NCI-H226 (cell line): ENCODE data around the gene CNTN5.

Experiments
- DNase-seq: peaks from one replicate; pipeline ENCODE4 v3.0.0-alpha.2; 2015

Gene CNTN5

DNA sequence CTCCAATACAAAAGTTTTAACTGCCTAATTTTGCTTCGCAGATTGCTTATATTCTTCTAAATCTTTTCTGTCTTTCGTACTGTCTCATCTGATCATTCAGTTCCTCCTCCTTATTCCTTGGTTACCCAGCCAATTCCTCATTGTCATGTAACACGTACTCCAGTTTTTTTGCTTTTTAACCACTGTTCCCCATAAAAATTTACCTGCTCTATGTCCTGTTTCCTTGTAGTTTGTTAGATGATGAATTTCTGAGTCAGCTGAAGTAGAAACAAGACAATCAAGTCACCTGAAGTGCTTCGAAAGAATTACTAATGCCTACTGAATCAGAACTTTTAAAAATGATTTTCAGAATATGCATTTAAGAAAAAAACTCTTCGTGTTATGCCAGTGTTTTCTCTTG is 150.6 kb downstream of the CNTN5 start:
- DNase-seq, result no peak

DNA sequence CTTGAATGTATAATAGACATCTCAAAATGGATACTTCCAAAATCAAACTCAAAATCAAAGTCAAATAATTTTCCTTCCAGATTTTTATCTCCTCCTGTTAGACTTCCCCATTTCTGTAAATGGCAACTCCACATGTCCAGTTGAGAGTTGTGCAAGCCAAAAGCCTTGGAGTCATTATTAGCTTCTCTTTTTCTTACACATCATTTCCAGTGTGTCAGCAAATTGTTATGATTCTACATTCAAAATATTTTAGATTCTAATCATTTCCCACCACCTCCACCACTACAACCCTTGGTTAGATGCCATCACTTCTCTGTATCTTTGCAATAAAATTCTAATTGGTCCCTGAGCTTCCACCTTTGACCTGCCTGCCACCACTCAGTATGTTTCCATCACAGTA is 155.7 kb downstream of the CNTN5 start:
- no peak for DNase-seq

DNA sequence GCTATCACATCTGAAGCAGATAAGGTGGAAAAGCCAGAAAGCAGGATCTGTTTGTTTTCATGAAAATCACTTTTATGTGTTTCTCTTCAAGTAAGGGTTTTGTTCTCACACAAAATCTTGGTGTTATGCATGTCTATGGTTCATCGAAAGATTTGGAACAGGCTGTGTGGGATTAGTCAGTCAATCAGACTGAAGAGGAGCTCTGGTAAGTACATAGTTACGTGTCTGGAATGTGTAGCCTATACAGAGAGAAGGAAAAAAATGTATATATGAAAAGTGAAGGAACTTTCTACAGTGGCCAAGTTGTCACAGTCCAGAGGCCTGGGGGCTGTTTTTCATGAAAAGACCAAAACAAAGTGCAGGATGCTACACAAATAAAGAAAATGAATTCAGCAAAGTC is 156.7 kb downstream of the CNTN5 start:
- no peak for DNase-seq

DNA sequence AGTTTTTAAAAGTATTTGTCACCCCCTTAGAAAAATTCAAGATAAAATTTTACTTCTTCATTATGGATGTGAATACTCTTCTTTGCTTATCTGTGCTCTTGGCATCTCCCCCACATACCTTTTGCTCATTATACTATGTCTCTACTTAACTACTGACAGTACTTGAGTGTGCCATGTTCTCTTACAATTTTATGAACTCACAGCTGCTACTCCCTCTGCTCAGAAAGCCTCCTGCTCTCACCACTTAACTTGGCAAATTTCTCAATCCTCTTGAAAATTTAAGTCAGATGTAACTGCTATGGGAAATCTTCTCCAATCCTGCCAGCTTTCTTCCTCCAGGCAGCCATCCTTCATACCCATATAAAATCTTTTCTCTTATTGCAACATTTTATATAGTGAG is 163.4 kb downstream of the CNTN5 start:
- peak; percentile 58 for DNase-seq

DNA sequence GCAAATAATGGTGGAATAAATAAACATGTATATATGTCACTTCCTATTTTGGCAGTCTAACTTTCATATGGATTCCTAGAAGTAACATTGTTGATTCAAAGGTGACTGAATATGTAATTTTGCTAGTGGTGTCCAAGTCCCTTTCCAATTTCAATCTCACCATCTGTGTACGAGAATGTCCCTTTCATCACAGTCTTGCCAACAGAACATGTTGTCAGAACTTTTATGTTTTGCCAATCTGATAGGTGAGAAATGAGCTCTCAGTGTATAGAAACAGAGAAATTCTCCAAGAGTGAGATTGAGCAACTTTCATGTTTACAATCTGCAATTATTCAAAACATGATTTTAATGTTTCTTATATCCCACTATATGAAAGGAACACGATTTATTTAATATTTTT is 167.5 kb downstream of the CNTN5 start:
- no peak for DNase-seq

DNA sequence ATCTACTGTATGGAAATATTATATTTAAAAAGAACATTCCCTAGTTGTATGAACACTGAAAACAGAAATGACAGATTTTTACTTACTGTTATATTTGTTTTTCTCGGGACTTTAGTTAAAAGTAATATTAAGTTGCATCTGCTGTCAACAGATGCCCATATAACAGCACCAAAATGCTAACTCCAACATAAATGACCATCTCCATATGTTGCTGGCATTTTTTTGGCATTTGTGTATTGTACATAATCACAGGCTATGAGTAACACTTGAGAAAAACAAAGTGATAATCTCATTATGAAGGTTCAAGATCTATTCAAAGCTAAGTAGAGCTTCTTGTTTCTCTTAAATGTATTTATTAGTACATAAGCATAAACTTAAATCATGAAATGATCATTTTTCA is 172.0 kb downstream of the CNTN5 start:
- DNase-seq, result no peak

DNA sequence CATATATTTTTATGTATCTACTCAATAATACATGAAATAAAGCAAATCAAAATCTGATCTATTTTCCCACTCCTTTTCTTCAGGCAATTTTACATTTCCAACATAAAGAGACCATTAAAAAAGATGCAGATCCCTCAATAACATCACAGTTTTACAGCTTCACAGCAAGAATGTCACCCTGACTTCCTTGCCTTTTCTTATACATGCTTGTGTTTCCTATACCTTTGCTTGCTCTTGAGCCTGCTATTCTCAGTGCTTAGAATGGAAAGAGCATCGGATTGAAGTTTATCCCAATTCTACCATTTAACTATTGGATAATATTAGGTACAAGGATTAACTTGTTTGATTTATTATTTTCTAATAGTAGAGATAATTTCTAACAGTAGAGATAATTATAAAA is 176.7 kb downstream of the CNTN5 start:
- no peak for DNase-seq

DNA sequence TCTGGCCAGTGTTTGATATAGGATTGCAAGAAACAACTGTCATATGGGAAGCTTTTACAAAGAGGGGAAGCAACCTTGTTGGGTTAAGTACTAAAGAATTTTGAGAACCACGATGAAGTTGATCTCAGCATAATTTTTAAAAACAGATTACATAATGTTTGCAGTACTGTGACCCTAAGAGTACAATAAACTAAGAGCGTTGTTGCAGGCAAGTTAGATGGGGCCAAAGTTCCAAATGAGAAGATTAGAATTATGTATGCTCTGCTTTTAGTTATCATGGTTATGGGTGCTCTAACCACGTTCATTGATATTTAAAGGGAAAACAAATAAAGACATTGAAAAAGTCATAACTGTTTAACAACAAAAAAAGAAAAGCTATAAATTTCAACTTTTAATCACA is 177.5 kb downstream of the CNTN5 start:
- no peak for DNase-seq

DNA sequence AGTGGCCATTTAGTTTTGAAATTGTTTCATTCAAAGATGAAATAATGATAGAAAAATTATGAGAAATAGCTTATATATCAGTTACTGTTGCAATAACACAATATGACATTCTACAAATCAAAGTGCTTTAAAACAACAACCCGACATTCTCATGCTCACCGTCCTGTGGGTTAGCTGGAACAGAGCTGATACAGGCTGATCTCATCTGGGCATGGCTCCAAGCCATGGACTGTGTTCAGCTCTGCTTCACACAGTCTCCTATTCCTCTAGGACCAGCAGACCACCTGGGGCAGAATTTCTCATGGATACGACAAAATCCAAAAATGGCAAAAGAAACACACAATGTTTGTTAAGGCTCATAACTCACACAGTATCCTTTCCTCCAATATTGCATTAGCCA is 178.6 kb downstream of the CNTN5 start:
- no peak for DNase-seq

DNA sequence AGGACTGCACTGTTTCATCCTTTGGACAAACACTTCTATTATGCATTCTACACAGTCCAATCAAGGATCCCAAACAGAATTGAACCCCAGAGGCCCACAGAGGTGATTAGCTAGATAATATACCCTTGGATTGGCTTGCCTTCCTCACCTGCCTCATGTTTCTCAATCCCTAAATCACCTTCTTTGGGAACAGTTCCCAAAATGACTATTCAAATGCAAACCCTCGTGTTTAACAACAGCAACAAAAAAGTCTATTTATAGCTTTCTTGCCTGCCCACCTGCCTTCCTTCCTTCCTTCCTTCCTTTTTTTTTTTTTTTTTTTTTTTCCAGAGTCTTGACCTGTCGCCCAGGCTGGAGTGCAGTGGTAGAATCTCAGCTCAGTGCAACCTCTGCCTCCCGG is 180.0 kb downstream of the CNTN5 start:
- no peak for DNase-seq

DNA sequence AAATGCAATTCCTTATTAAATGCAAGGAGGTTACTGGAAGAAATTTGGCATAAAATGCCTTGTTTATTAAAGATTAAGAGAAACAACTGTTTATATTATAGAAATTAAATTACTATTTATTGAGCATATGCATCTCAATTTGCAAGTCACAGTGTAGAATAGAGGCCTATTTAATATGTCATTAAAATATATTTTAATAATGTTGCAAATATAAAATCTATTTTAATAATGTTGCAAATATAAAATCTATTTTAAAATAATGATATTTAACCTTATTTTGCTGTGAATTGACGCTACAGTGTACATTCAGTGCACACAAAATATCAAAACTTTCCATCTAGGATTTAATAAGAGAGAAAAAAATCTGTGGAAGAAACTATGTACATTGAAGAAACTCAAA is 188.1 kb downstream of the CNTN5 start:
- DNase-seq, result no peak

DNA sequence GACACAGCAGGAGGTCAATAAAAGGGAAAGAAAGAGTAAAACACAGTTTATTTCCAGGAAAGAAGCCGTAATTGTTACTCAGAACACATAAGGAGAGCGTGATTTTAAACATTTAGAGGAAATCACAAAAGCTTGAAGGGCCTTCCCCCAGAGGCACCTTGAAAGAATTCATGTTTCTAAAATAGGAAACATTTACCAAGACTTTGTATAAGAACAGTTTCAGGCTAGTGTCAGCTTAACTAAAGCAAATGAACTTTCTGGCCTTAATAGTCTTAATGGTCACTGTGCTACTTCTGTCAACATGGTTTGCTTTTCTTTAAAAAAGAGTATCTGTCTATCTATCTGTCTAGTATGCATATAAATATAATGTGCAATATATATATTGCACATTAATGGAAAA is 208.8 kb downstream of the CNTN5 start:
- DNase-seq, result no peak

DNA sequence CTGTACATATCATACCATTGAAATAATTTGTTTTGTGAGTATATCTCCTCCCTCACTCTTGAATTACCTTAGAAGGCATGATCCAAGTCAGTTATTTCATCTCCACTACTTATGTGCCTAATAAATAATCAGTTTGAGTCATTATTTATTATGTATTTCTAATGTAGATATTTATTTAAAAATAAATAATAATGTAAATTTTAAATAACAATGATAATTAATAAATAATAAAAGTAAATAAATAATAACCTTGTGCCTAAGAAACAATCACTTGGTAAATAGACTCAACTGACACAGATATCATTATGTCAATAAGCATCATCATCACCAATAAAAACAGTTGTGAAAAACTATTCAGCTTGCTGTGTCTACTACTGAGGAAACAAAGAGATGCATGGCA is 213.8 kb downstream of the CNTN5 start:
- no peak for DNase-seq

DNA sequence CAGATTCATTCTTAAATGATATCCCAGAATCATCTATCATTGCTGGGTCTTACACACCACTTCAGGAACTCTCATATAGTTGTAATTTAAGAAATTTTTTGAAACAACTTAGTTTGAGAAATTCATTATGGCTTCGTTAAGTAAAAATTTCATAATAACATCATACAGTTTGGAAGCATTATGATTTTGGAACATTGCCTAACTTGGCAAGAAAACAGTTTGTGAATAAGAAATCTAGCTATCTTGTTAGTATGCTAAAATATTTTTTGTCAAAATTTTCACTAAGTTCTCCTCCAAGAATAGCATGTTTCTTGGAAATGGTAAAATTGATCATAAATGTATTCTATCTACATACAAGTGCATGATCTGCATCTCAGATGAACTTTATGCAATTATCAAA is 217.7 kb downstream of the CNTN5 start:
- no peak for DNase-seq

DNA sequence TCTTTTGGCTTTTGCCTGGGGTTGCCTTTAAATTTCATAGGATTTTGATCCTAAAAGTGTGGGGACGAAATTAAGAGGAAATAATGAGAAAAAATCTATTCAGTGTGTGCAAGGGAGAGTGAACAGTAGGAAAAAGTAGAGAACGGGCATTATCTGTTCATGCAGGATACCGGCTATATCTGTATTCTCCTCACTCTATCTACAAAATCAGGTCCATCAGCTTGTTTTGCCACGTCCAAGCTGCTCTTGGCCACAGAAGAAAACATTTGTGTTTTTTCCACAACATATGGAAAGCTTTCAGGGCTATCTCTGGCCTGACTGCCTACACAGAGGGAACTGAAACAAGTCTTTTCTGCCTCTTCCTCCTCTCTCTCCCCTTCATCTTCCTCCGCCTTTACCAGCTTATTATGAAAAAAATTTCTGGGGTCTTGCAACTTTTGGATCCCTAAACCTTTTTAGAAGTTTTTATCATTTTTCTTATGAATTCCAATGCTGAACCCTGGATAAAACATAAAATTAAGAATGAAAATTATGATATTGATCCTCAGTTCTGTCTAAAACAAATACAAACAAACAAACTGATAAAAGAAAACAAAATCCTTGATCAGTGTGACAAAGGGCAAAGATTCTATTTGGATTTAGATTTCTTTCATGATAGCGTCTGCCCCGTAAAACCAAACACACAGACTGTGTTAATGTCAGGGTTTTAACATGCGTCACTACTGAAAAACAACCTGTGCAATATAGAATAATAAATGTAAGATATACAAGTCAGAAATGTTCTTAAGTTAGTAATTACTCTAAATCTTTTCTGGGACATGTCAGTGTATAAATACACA is 219.7 kb downstream of the CNTN5 start:
- no peak for DNase-seq

DNA sequence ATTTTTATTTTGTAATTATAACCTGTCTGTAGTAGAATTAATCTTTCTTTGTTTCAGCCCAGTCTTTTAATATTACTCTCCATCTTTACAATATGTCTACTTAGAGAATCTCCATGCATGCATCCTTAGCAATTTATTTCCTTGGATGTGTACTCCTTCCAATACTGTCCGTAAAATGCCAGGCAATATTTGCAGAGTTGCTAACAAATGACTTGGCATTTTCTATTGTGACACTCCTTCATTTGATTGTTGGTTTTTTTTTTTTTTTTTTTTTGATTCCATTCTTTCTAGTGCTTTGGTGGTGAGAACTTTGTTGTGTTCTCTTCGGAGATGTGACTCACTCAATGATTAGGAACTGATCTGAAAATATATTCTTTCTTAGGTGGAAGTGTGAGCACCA is 220.3 kb downstream of the CNTN5 start:
- DNase-seq, result no peak

DNA sequence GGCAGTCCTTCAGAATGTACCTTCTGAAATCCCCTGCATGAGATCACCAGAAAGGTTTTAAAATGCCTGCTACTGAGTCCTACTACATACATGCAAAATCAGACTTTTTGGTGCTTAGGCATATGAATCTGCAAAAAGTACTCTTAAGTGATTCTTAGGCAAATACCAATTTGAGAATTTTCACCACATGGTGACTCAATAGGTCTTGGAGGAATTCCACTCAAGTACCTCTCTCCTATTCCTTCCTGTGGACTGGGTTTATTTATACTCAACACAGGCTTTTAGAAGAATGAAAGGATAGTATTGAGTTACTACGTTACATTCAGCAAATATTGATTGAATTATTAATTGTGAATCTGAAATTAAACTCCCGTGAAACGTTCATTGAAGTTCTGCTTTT is 223.9 kb downstream of the CNTN5 start:
- peak; percentile 22 for DNase-seq

DNA sequence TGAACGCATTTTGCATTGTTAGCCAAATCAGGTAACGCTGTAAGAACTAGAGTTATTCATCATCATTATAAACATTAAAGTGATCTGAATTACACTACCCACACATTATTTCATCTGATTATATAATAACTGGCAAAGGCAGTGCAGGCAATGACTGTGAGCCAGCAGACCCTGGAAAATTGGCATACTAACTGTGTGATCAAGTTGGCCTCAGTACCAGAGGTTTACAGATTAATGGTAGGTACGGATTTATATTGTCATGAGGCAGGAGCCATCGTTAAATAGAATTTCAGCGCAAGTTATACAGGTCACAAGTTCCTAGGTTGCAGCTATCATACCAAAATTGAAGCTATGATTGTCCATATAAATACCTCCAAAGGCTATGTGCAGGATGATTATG is 225.4 kb downstream of the CNTN5 start:
- no peak for DNase-seq

DNA sequence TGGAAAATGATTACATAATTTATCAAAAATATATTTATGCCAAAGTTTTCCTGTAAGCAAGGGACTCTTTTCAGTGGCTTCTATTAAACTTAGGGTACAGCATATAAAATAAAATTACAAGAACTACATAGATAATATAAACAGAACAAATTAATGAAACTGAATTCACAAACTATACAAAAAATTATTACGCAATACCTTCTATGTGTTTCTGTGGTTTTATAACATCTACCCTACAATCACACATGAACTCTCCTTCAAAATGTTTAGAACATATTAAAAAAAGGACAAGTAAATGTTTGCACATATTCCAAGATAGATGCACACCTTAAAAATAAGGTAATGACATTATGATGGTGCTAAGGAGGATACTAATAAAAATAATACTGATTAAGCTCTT is 235.9 kb downstream of the CNTN5 start:
- no peak for DNase-seq

DNA sequence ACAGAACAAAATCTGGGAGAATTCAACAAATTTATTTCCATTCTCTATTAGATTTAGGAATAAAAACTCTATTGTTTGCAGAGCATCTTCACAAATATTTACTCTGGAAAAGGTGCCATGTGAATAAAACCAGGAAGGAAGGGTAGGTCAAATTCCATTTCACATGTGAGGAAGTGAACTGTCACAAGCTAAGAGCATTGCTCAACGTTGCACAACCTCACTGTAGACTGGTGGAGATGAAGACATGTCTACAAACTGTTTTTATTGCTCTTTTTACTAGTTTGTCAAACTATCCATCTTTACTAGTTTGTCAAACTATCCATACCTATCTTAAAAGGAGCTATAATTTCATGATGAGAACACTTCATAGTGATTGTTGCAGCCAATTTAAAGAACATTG is 236.4 kb downstream of the CNTN5 start:
- peak; percentile 43 for DNase-seq

DNA sequence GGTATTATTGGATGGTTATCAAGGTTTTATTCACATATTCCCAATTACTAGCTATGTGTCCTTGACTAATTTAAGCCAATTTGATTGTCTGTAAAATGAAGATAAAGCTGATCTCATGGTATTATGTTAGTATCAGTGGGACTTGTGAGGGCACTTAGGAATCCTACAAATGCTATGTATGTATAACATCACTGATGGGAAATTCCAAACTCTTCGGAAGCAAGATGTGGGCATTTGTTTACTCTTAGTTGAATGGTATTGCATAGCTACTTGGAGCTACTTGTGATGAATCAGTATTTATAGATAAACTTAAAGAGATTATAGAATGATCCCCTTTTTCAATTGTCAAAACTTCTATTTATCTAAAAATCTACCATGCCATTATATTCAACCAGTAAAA is 239.9 kb downstream of the CNTN5 start:
- peak; percentile 80 for DNase-seq

DNA sequence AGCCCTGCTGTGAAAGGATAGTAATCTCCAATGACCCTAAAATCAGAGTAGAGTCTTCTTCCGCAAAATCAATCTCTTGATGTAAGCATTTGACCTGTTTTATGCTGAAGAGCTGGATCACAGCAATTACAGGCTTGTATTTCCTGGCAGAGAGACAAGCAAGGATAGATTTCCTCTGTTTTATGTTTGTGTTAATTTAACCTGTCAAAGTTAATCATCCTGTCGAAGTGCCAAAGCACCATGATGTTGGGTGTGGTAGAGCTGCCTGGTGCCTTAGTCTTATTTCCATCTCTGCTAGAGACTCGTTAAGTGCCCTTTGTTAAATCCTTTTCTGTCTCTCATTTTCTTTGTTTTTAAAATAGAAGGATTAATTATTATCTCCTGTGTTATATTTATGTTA is 248.1 kb downstream of the CNTN5 start:
- no peak for DNase-seq

DNA sequence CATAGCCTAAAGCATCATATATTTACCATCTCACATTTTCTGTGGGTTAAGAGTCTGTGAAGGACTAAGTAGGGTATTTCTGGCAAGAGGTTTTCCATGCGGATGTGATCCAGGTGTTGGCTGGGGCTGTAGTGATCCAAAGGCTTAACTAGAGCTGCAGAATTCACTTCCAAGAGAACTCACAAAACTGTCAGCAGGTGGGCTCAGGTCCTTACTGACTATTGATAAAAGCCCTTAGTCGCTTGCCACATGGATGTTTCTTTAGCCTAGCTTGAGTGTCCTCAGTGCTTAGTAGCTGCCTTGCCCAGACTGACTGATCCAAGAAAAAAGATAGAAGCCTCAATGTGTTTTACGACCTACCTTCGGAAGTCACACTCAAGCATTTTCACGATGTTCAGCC is 250.8 kb downstream of the CNTN5 start:
- no peak for DNase-seq

DNA sequence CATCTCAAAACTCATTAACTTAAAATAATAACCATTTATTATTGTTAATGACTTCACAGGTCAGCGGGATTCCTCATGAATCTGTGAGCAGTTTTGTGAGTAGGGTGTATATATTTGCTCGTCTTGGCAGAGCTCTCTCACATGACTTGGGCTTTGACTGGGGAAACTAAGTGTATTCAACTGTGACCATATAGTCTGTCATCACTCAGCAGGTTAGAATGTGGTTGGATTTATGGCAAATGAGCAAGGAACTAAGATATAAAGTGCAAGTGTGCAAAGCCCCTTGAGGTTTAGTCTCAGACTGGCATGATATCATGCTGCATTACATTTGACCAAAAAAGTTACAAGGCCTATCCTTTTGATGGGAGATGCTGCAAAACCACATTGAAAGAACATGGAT is 254.8 kb downstream of the CNTN5 start:
- DNase-seq, result no peak

DNA sequence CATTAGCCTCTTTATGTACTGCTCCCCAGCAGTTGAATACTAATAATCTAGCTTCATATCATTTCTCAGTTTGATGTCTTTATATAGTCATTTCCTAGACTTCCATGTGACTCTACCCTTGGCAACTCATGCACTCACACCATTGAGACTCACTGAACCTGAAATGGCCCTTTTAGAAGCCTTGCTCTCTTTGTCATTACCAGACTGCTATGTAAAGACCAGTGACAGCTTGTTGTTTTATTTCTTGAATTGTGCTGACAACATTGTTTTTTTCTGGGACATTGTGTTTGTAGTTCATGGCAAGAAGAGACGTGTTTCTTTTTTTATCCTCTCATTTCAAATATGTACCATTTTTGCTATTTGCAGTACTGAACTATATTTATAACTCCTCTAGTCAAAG is 256.5 kb downstream of the CNTN5 start:
- DNase-seq, result no peak

DNA sequence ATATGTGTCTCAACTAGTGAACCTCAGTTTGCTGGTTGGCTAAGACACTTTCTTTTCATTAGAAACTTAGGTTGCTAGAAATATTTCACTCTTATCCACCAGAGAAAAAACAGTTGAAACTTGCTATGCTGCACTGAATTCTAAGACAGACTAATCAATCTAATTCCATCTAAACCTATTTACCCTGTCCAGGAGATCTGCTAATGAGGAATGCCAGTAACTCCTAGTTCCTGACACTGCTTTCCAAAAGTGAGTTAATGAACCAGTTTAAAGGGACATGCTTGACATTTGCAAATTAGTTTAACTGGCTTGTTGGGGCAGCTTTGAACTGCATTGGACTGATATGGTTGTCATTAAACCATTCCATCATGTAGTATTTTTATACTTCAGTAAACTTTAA is 258.5 kb downstream of the CNTN5 start:
- DNase-seq, result no peak
